Astrocyte of the spinal cord (primary cell): ENCODE results near the gene OAS1.

Experiments used
- DNase-seq: peaks from one replicate; pipeline ENCODE4 v3.0.0; 2011; ENCODE audit warnings: low read depth, low spot score
- H3K4me3 ChIP-seq: 2 replicates; pipeline ENCODE4 v1.5.1; 2011; ENCODE audit warnings: low read depth, mild to moderate bottlenecking, low read length, moderate library complexity
- CTCF ChIP-seq: IDR thresholded peaks from 2 replicates; pipeline ENCODE4 v1.5.1; 2012; ENCODE audit warnings: low read depth, mild to moderate bottlenecking, low read length, inconsistent platforms
- in situ Hi-C: cut with HindIII; loops from 2 replicates; pipeline ENCODE4 v1.10.0; 2017; ENCODE audit warnings: low sequenced_read_pairs

Gene OAS1

GRCh38 chr12:112967858-112968257 is 61.1 kb downstream of the OAS1 start:
- TF ChIP-seq CTCF: no peak
- in situ Hi-C loops: no loop called here

More at GRCh38 chr12:112967858-112968257, 61.1 kb downstream of the OAS1 start:
- H3K4me3 ChIP-seq: no peak overlapping the region
- DNase-seq: no peak
